A549 treated with DMSO at 1 μM for 4 hours (cell line): Measurements from ENCODE around the gene ADIG. TPM values are rescaled to one million over a fixed set of nuclear protein-coding genes. Genes with fewer than 3 reads are reported as not detected.

Source experiments
- total RNA-seq: library from RNA; stranded (reverse); fragments of 200-300 nt; extraction: Qiagen RNA extraction; gene quantifications from 5 replicates; pipeline ENCODE4 v1.2.3, GENCODE V29; 2022; ENCODE audit warnings: low read depth

The ADIG gene
- total RNA-seq, result not detected in 5 replicates

GRCh38 chr20:38581013-38581412, at the start of gene ADIG:
ADIG (plus strand) TSS chr20:38581197; CDS start chr20:38581251, 54 bp downstream.

GRCh38 chr20:38601216-38602184, 20.5 kb downstream of the ADIG start, which contains the start of gene ARHGAP40:
ARHGAP40 (plus strand) TSS chr20:38601809.

Other genes starting within 250 kb of the ADIG start
- gene LBP, start 234.7 kb upstream of the ADIG start, total RNA-seq, result 0.79 to 1.5 TPM (median 1.3 TPM) in 5 replicates
- gene SNHG17, start 145.9 kb upstream of the ADIG start, total RNA-seq, result 188 to 212 TPM (median 197 TPM) in 5 replicates
- 12.1 to 19.4 TPM (median 17.5 TPM) in 5 replicates for gene RALGAPB, start 108.4 kb upstream of the ADIG start, total RNA-seq
- 0.09 TPM in 1 of 5 replicates, not detected in the others for gene ARHGAP40, start 20.6 kb downstream of the ADIG start, total RNA-seq
- gene SLC32A1, start 143.3 kb downstream of the ADIG start, total RNA-seq, result not detected in 5 replicates
- 7.2 to 10.8 TPM (median 10.3 TPM) in 5 replicates for gene ACTR5, start 167.3 kb downstream of the ADIG start, total RNA-seq
- 0.10 to 0.12 TPM (median 0.11 TPM) in 5 replicates for gene PPP1R16B, start 224.5 kb downstream of the ADIG start, total RNA-seq